Measurements from ENCODE around the gene ARHGAP4.

ARHGAP4 gene

GRCh38 chrX:153879741-153880439, 46.2 kb downstream of the ARHGAP4 start:
- no peak for FAIRE-seq

GRCh38 chrX:153878969-153879653, 47.0 kb downstream of the ARHGAP4 start:
- TF ChIP-seq CTCF (IDR thresholded peaks at IDR 0.05; ENCODE audit: insufficient read depth, missing control alignments), result no peak
- no peak for DNase-seq (ENCODE audit: insufficient read length, low spot score)
- FAIRE-seq, result no peak

More at GRCh38 chrX:153879741-153880439, 46.2 kb downstream of the ARHGAP4 start:
- TF ChIP-seq CTCF (IDR thresholded peaks at IDR 0.05; ENCODE audit: insufficient read depth, missing control alignments), result no peak
- DNase-seq (ENCODE audit: insufficient read length, low spot score), result no peak

- DNase-seq (ENCODE audit: insufficient read length, low spot score) (no peak), FAIRE-seq (no peak)
- no peak for TF ChIP-seq CTCF (IDR thresholded peaks at IDR 0.05; ENCODE audit: insufficient read depth, missing control alignments)
These were observed 47.7 kb downstream of the ARHGAP4 start for GRCh38 chrX:153878345-153878744.

GRCh38 chrX:153877571-153878261, 48.3 kb downstream of the ARHGAP4 start:
- no peak for TF ChIP-seq CTCF (IDR thresholded peaks at IDR 0.05; ENCODE audit: insufficient read depth, missing control alignments)
- DNase-seq (ENCODE audit: insufficient read length, low spot score) (no peak), FAIRE-seq (no peak)

GRCh38 chrX:153876112-153876491, 50.0 kb downstream of the ARHGAP4 start:
- DNase-seq (ENCODE audit: insufficient read length, low spot score), result no peak
- FAIRE-seq, result no peak
- no peak for TF ChIP-seq CTCF (IDR thresholded peaks at IDR 0.05; ENCODE audit: insufficient read depth, missing control alignments)

GRCh38 chrX:153875391-153876111, 50.5 kb downstream of the ARHGAP4 start:
- FAIRE-seq (no peak), DNase-seq (ENCODE audit: insufficient read length, low spot score) (no peak)
- no peak for TF ChIP-seq CTCF (IDR thresholded peaks at IDR 0.05; ENCODE audit: insufficient read depth, missing control alignments)
